ENCODE results near the gene CSPG4. TPM values are rescaled to one million over a fixed set of nuclear protein-coding genes. Genes with fewer than 3 reads are reported as not detected.

Gene CSPG4
- total and polyA plus RNA-seq, 10 of the 15 experiments (the other 5 are each of a cell fraction or from before 2014, with no cell fraction given), result 0.02 to 2.2 (median 0.76) TPM

- TF ChIP-seq ZBTB40 (IDR thresholded peaks at IDR 0.05; ENCODE audit: borderline replicate concordance) (no peak), SMARCA5 (IDR thresholded peaks at IDR 0.05) (no peak), HCFC1 (IDR thresholded peaks at IDR 0.05; ENCODE audit: low read length) (no peak), BCL3 (IDR thresholded peaks at IDR 0.05; ENCODE audit: borderline replicate concordance, insufficient read depth, low read depth, low read length, poor library complexity, severe bottlenecking) (no peak), RAD21 (IDR thresholded peaks at IDR 0.05; ENCODE audit: insufficient read depth, low read depth, low read length) (no peak), NR2C1 (IDR thresholded peaks at IDR 0.05) (no peak), STAT3 (IDR thresholded peaks at IDR 0.05; ENCODE audit: low read depth, low read length) (no peak), SPI1 (IDR thresholded peaks at IDR 0.05; ENCODE audit: borderline replicate concordance, insufficient read depth, low read depth, low read length) (no peak), NFXL1 (IDR thresholded peaks at IDR 0.05; ENCODE audit: borderline replicate concordance) (no peak), ASH2L (IDR thresholded peaks at IDR 0.05; ENCODE audit: borderline replicate concordance, low read depth) (no peak), PBX3 (IDR thresholded peaks at IDR 0.05; ENCODE audit: insufficient replicate concordance, low read depth, low read length) (no peak)
Measured at GRCh38 chr15:75720787-75721479, 8.3 kb upstream of the CSPG4 start (continued).
